ENCODE results near the gene ZDHHC22.

DNA sequence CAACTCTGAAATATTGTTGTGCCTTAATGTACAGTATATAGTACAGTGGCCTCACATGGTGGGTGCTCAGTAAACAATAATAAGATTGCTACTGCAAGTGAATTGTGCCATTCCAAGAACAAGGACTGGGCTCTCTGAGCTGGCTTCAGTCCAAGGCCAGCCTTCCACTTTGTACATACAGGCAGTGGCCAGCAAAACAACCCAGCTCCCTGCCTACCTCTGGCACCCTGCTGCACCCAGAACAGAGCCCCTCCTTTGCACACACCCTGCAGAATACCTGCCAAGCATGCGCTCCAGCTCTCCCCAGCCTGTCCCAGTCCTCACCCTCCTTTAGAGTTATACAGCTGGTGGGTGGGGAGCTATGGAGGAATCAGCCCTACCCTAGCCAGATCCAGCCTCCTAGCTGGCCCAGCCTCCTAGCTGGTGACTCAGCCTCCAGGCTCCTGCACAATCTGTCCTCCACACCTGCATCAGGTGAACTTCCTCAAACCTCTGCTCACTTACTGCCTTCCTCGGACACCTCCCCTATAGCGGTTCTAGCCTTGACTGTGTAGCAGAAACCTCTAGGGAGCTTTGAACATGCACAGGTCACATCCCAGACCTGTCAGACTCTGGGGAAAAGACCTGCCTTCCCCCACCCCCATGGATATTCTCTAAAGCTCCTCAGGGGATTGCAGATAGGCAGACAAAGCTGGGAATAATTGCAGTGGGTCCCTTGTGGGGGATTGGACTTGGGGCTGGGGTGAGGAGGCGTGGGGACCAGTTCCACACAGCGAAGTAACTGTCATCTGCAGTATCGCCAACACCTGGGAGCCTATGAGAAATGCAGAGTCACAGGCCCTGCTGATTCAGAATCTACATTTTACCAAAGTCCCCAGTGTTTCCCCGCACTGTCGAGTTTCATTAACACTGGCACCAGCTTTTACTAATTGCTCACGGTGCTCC, 17.9 kb downstream of the ZDHHC22 start:
- TF ChIP-seq, protein P1, sequence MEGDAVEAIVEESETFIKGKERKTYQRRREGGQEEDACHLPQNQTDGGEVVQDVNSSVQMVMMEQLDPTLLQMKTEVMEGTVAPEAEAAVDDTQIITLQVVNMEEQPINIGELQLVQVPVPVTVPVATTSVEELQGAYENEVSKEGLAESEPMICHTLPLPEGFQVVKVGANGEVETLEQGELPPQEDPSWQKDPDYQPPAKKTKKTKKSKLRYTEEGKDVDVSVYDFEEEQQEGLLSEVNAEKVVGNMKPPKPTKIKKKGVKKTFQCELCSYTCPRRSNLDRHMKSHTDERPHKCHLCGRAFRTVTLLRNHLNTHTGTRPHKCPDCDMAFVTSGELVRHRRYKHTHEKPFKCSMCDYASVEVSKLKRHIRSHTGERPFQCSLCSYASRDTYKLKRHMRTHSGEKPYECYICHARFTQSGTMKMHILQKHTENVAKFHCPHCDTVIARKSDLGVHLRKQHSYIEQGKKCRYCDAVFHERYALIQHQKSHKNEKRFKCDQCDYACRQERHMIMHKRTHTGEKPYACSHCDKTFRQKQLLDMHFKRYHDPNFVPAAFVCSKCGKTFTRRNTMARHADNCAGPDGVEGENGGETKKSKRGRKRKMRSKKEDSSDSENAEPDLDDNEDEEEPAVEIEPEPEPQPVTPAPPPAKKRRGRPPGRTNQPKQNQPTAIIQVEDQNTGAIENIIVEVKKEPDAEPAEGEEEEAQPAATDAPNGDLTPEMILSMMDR (IDR thresholded peaks at IDR 0.05): no peak
- TF ChIP-seq FOXJ3 (CRISPR knock-in tag; IDR thresholded peaks at IDR 0.05): no peak
- no peak for TF ChIP-seq SMC3 (IDR thresholded peaks at IDR 0.05; ENCODE audit: low read depth, low read length)
- TF ChIP-seq, protein P2, sequence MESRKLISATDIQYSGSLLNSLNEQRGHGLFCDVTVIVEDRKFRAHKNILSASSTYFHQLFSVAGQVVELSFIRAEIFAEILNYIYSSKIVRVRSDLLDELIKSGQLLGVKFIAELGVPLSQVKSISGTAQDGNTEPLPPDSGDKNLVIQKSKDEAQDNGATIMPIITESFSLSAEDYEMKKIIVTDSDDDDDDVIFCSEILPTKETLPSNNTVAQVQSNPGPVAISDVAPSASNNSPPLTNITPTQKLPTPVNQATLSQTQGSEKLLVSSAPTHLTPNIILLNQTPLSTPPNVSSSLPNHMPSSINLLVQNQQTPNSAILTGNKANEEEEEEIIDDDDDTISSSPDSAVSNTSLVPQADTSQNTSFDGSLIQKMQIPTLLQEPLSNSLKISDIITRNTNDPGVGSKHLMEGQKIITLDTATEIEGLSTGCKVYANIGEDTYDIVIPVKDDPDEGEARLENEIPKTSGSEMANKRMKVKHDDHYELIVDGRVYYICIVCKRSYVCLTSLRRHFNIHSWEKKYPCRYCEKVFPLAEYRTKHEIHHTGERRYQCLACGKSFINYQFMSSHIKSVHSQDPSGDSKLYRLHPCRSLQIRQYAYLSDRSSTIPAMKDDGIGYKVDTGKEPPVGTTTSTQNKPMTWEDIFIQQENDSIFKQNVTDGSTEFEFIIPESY (IDR thresholded peaks at IDR 0.05; ENCODE audit: borderline replicate concordance, low read depth): no peak
- no peak for TF ChIP-seq MXI1 (IDR thresholded peaks at IDR 0.05; ENCODE audit: low read depth, low read length)
- TF ChIP-seq TEAD4 (IDR thresholded peaks at IDR 0.05; ENCODE audit: borderline replicate concordance, insufficient read depth): no peak
- no peak for TF ChIP-seq POLR2AphosphoS5 (IDR thresholded peaks at IDR 0.05; ENCODE audit: low read depth, low read length)
- no peak for TF ChIP-seq RAD21 (IDR thresholded peaks at IDR 0.05; ENCODE audit: low read length)
- TF ChIP-seq GABPA (IDR thresholded peaks at IDR 0.05; ENCODE audit: low read depth): no peak
- no peak for TF ChIP-seq NFIC (IDR thresholded peaks at IDR 0.05; ENCODE audit: borderline replicate concordance)
- no peak for TF ChIP-seq CHD2 (IDR thresholded peaks at IDR 0.05; ENCODE audit: low read length, partially characterized antibody)
- TF ChIP-seq ELF1 (IDR thresholded peaks at IDR 0.05): no peak

Data from SK-N-SH (cell line).